ENCODE results near the gene VEGFB. TPM values are rescaled to one million over a fixed set of nuclear protein-coding genes. Genes with fewer than 3 reads are reported as not detected.

Gene VEGFB
- total and polyA plus RNA-seq, 2 of the 8 experiments (the other 6 are each of a cell fraction or from before 2014, with no cell fraction given), result 9.3 to 49.6 TPM

GRCh38 chr11:64249563-64250414 is 15.4 kb downstream of the VEGFB start:
- ChIA-PET POLR2A (ENCODE audit: partially characterized antibody) (interaction anchor here (0.6 to 13.1 kb wide), 20 partner anchors 7 to 271 kb away, joined by 3 to 352 read pairs (median 6); partner anchors contain the start of genes BAD, DNAJC4, ESRRA and FKBP2), CTCF (ENCODE audit: partially characterized antibody) (interaction anchor here (0.5 to 10.0 kb wide), 21 partner anchors 12 to 403 kb away, joined by 3 to 102 read pairs (median 5); partner anchors contain the start of genes CATSPERZ, FERMT3, NUDT22 and PRDX5)
- no peaks in the 10 kb centered on the region for H3K27me3 ChIP-seq (replicated peaks in 1 of 4; ENCODE audit: control insufficient read depth in 3 of 4, extremely low read depth in 1 of 4, insufficient read depth in 3 of 4, low read length in 3 of 4)
- no peak overlapping the region for H3K23ac ChIP-seq (ENCODE audit: insufficient read length)
- H2AK5ac ChIP-seq (ENCODE audit: low read depth, low read length), result peak overlapping the region; percentile 92; the same call in 1 of the 2 replicates
- H3K9me3 ChIP-seq (ENCODE audit: insufficient read depth in 2 of 2, low read depth in 1 of 2, low read length in 1 of 2), result no peaks in the 10 kb centered on the region
- peak overlapping the region; percentile 93 for H2BK15ac ChIP-seq (ENCODE audit: low read length)
- H3K79me1 ChIP-seq (ENCODE audit: low read depth, low read length), result peaks cover 9% of the 10 kb centered on the region
- H3K36me3 ChIP-seq (ENCODE audit: control insufficient read depth in 2 of 4, insufficient read depth in 4 of 4, low read length in 3 of 4), result peaks cover 0 to 8% (median 3%) of the 10 kb centered on the region in 4 experiments; a peak in 5 of 8 replicates
- H2BK12ac ChIP-seq (ENCODE audit: low read depth, low read length), result peak overlapping the region; percentile 99; the same call in 1 of the 2 replicates
- H4K8ac ChIP-seq (ENCODE audit: extremely low read depth, insufficient read depth, low read length), result no peak overlapping the region
- peak overlapping the region; percentile 25 for H3K4ac ChIP-seq (replicated peaks; ENCODE audit: insufficient read length, low read depth, low read length)
- H3K27ac ChIP-seq (ENCODE audit: low read depth, low read length), result peak overlapping the region; percentile 70; the same call in 1 of the 2 replicates
- peaks cover 20% of the 10 kb centered on the region for H3K23me2 ChIP-seq (ENCODE audit: low read depth, low read length)
- peaks cover 6 to 15% of the 10 kb centered on the region in 2 experiments for H4K20me1 ChIP-seq (replicated peaks in 1 of 2; ENCODE audit: control insufficient read depth in 1 of 2, insufficient read depth in 2 of 2, low read length in 2 of 2)
- peak overlapping the region; percentile 98 for H3K18ac ChIP-seq (ENCODE audit: extremely low read depth, low read length)
- H2BK5ac ChIP-seq (ENCODE audit: low read depth, low read length), result peak overlapping the region; percentile 88; the same call in 1 of the 2 replicates
- H3K4me2 ChIP-seq (ENCODE audit: insufficient read depth in 1 of 2, low read depth in 2 of 2, low read length in 2 of 2), result peak overlapping the region; percentile 73 to 99
- 52% methylated on average over 8 of the region's 8 CpGs; no CpG with 5 or more reads in 1 of the 2 experiments for WGBS, 2 experiments (ENCODE audit: extremely low coverage in 1 of 2, insufficient coverage in 1 of 2, insufficient read length in 1 of 2, insufficient replicate concordance in 2 of 2, low coverage in 1 of 2, low lambda C conversion rate in 2 of 2, missing lambda C conversion rate in 1 of 2)
- H2AFZ ChIP-seq (ENCODE audit: low read length), result no peak overlapping the region
- DNase-seq (ENCODE audit: low read depth in 1 of 2, low spot score in 2 of 2) (peak in 1 of 2 experiments; percentile 65), FAIRE-seq (no peak)
- peak overlapping the region in 3 of 4 experiments; percentile 8 to 63 (median 46); a peak in 6 of 8 replicates for H3K4me3 ChIP-seq (ENCODE audit: extremely low read depth in 1 of 4, insufficient read depth in 2 of 4, low read depth in 3 of 4, low read length in 4 of 4)
- H4K5ac ChIP-seq (ENCODE audit: insufficient read length, low read depth, low read length), result peak overlapping the region; percentile 11
- peak overlapping the region in 2 of 4 experiments; percentile 38 to 42; a peak in 2 of 7 replicates for H3K9ac ChIP-seq (replicated peaks in 1 of 4; ENCODE audit: extremely low read depth in 1 of 4, low read depth in 3 of 4, low read length in 3 of 4)
- H3K56ac ChIP-seq (replicated peaks; ENCODE audit: insufficient read length, low read depth, low read length), result peak overlapping the region; percentile 48
- peaks cover 6 to 38% of the 10 kb centered on the region in 2 experiments; a peak in 3 of 4 replicates for H3K79me2 ChIP-seq (ENCODE audit: control insufficient read depth in 1 of 2, insufficient read depth in 2 of 2, low read length in 2 of 2)
- peaks cover 0 to 47% (median 35%) of the 10 kb centered on the region in 4 experiments; a peak in 6 of 7 replicates for H3K4me1 ChIP-seq (replicated peaks in 1 of 4; ENCODE audit: control insufficient read depth in 3 of 4, insufficient read depth in 4 of 4, low read length in 3 of 4)
- H3K14ac ChIP-seq (ENCODE audit: insufficient read length), result peak overlapping the region; percentile 16
- H2BK20ac ChIP-seq (ENCODE audit: low read length), result peak overlapping the region; percentile 88
- peak overlapping the region; percentile 81 for H2BK120ac ChIP-seq (replicated peaks; ENCODE audit: low read depth, low read length)
- H4K91ac ChIP-seq (replicated peaks; ENCODE audit: insufficient read length, low read length), result peak overlapping the region; percentile 90
- TF ChIP-seq JUND (IDR thresholded peaks at IDR 0.05; ENCODE audit: low read length) (no peak), CBX8 (IDR thresholded peaks at IDR 0.05; ENCODE audit: borderline replicate concordance, low read depth, low read length) (no peak), SP4 (IDR thresholded peaks at IDR 0.05; ENCODE audit: low read length) (no peak), KDM5A (IDR thresholded peaks at IDR 0.05; ENCODE audit: low read length) (no peak), CHD2 (IDR thresholded peaks at IDR 0.05; ENCODE audit: low read length) (no peak), RNF2 (IDR thresholded peaks at IDR 0.05; ENCODE audit: borderline replicate concordance, low read depth, low read length, missing control alignments, poor library complexity, severe bottlenecking) (no peak)

All from H1 (cell line).